HEK293 (cell line): ENCODE measurements around the gene PRPSAP2.

ENCODE experiments used
- ZNF274 ChIP-seq, 2 experiments: fragments of 200-500 bp in 1 of 2; fragments of 450-650 bp in 1 of 2; sonication (Bioruptor generic) in 1 of 2; formaldehyde crosslinking in 1 of 2; IDR thresholded peaks; 2 replicates each; pipeline versions ENCODE4 v1.5.1 to v1.6.1; 2014 to 2016; ENCODE audit warnings: borderline replicate concordance in 1 of 2, inconsistent platforms in 1 of 2, low read length in 1 of 2, missing biosample characterization in 1 of 2, missing genetic modification characterization in 1 of 2
- ZNF354C ChIP-seq: fragments of 450-650 bp; formaldehyde crosslinking; IDR thresholded peaks from 2 replicates; pipeline ENCODE4 v1.5.1; 2016; ENCODE audit warnings: missing biosample characterization, missing genetic modification characterization, low read depth, borderline replicate concordance
- ZNF596 ChIP-seq: fragments of 450-650 bp; IDR thresholded peaks from 2 replicates; pipeline ENCODE4 v1.5.0; 2018; ENCODE audit warnings: missing biosample characterization, mild to moderate bottlenecking, missing genetic modification characterization, moderate library complexity
- ZNF830 ChIP-seq: fragments of 450-650 bp; IDR thresholded peaks from 2 replicates; pipeline ENCODE4 v1.5.0; 2018; ENCODE audit warnings: missing biosample characterization, missing genetic modification characterization, low read depth, mild to moderate bottlenecking, moderate library complexity
- TF ChIP-seq, protein P1 (sequence below): fragments of 450-650 bp; formaldehyde crosslinking; IDR thresholded peaks from 2 replicates; pipeline ENCODE4 v1.5.1; 2016; ENCODE audit warnings: missing biosample characterization, missing genetic modification characterization
- TF ChIP-seq, protein P2 (sequence below): fragments of 450-650 bp; formaldehyde crosslinking; IDR thresholded peaks from 2 replicates; pipeline ENCODE4 v1.5.1; 2016; ENCODE audit warnings: missing biosample characterization, missing genetic modification characterization
- TF ChIP-seq, protein P3 (sequence below): fragments of 450-650 bp; formaldehyde crosslinking; IDR thresholded peaks from 2 replicates; pipeline ENCODE4 v1.5.1; 2016; ENCODE audit warnings: missing biosample characterization, missing genetic modification characterization
- TF ChIP-seq, protein P4 (sequence below): fragments of 450-650 bp; formaldehyde crosslinking; IDR thresholded peaks from 2 replicates; pipeline ENCODE4 v1.5.1; 2017; ENCODE audit warnings: missing biosample characterization, missing genetic modification characterization
- TF ChIP-seq, protein P5 (sequence below): IDR thresholded peaks from 2 replicates; pipeline ENCODE4 v1.6.1; 2011; ENCODE audit warnings: mild to moderate bottlenecking, low read depth, low read length, borderline replicate concordance

DNA sequence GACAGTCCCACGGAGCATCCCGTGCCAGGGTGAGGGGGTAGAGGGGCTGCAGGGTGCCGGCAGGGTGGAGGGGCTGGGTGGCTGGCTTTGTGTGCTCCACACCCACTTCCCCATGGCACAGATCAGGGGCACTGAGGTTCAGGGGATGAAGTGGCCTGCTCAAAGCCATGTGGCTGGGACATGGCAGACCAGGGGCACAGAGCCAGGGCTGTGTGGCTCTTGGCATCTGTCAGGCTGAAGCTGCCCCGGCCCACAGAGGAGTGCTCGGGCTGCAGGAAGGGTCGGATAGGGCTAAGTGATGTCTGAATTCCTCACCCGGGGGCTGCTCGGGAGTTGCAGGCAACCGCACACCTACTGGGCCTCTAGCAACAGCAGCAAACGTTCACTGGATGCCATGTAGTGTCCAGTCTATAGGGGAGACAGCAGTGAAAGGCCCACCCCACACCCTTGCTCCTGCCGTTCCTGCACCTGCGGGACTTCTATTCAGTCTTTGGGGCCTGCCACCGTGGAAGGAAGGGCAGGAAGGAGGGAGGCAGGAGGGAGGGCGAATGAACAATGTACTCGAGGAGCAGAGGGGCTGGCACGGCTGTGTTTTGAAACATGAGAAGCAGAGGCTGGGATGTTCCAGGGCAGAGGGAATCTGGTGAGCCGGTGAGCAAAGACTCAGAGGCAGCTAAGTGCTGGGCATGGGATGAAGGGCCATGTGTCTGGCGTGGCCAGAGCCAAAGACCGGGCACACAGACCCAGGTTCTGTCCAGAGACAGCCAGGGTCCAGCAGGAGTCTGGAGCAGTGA lies 109.1 kb downstream of the PRPSAP2 start:
- TF ChIP-seq, protein P1, sequence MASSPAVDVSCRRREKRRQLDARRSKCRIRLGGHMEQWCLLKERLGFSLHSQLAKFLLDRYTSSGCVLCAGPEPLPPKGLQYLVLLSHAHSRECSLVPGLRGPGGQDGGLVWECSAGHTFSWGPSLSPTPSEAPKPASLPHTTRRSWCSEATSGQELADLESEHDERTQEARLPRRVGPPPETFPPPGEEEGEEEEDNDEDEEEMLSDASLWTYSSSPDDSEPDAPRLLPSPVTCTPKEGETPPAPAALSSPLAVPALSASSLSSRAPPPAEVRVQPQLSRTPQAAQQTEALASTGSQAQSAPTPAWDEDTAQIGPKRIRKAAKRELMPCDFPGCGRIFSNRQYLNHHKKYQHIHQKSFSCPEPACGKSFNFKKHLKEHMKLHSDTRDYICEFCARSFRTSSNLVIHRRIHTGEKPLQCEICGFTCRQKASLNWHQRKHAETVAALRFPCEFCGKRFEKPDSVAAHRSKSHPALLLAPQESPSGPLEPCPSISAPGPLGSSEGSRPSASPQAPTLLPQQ = no peak
- TF ChIP-seq, protein P2, sequence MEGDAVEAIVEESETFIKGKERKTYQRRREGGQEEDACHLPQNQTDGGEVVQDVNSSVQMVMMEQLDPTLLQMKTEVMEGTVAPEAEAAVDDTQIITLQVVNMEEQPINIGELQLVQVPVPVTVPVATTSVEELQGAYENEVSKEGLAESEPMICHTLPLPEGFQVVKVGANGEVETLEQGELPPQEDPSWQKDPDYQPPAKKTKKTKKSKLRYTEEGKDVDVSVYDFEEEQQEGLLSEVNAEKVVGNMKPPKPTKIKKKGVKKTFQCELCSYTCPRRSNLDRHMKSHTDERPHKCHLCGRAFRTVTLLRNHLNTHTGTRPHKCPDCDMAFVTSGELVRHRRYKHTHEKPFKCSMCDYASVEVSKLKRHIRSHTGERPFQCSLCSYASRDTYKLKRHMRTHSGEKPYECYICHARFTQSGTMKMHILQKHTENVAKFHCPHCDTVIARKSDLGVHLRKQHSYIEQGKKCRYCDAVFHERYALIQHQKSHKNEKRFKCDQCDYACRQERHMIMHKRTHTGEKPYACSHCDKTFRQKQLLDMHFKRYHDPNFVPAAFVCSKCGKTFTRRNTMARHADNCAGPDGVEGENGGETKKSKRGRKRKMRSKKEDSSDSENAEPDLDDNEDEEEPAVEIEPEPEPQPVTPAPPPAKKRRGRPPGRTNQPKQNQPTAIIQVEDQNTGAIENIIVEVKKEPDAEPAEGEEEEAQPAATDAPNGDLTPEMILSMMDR = no peak
- TF ChIP-seq, protein P3, sequence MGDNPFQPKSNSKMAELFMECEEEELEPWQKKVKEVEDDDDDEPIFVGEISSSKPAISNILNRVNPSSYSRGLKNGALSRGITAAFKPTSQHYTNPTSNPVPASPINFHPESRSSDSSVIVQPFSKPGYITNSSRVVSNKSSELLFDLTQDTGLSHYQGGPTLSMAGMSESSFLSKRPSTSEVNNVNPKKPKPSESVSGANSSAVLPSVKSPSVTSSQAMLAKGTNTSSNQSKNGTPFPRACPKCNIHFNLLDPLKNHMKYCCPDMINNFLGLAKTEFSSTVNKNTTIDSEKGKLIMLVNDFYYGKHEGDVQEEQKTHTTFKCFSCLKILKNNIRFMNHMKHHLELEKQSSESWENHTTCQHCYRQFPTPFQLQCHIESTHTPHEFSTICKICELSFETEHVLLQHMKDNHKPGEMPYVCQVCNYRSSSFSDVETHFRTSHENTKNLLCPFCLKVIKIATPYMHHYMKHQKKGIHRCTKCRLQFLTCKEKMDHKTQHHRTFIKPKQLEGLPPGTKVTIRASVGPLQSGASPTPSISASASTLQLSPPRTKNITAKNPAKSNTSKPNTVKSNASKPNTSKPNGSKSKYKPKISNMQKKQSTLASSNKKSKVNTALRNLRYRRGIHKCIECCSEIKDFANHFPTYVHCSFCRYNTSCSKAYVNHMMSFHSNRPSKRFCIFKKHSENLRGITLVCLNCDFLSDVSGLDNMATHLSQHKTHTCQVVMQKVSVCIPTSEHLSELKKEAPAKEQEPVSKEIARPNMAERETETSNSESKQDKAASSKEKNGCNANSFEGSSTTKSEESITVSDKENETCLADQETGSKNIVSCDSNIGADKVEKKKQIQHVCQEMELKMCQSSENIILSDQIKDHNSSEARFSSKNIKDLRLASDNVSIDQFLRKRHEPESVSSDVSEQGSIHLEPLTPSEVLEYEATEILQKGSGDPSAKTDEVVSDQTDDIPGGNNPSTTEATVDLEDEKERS (tag by site-specific recombination) = no peak
- no peak for TF ChIP-seq ZNF354C
- no peak for TF ChIP-seq ZNF830 (tag by site-specific recombination)
- TF ChIP-seq ZNF274 (IDR thresholded peaks at IDR 0.05; ENCODE audit: low read length) = no peak
- TF ChIP-seq ZNF274 (tag by site-specific recombination; IDR thresholded peaks at IDR 0.05; ENCODE audit: borderline replicate concordance) = no peak
- TF ChIP-seq, protein P4, sequence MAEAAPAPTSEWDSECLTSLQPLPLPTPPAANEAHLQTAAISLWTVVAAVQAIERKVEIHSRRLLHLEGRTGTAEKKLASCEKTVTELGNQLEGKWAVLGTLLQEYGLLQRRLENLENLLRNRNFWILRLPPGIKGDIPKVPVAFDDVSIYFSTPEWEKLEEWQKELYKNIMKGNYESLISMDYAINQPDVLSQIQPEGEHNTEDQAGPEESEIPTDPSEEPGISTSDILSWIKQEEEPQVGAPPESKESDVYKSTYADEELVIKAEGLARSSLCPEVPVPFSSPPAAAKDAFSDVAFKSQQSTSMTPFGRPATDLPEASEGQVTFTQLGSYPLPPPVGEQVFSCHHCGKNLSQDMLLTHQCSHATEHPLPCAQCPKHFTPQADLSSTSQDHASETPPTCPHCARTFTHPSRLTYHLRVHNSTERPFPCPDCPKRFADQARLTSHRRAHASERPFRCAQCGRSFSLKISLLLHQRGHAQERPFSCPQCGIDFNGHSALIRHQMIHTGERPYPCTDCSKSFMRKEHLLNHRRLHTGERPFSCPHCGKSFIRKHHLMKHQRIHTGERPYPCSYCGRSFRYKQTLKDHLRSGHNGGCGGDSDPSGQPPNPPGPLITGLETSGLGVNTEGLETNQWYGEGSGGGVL (tag by site-specific recombination) = no peak
- TF ChIP-seq ZNF596 = no peak
- TF ChIP-seq, protein P5, sequence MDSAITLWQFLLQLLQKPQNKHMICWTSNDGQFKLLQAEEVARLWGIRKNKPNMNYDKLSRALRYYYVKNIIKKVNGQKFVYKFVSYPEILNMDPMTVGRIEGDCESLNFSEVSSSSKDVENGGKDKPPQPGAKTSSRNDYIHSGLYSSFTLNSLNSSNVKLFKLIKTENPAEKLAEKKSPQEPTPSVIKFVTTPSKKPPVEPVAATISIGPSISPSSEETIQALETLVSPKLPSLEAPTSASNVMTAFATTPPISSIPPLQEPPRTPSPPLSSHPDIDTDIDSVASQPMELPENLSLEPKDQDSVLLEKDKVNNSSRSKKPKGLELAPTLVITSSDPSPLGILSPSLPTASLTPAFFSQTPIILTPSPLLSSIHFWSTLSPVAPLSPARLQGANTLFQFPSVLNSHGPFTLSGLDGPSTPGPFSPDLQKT = no peak
